GM12872 (cell line): Measurements from ENCODE around the gene GLCCI1.

Experiments
- TF ChIP-seq, protein P1 (sequence below): IDR thresholded peaks from 3 replicates; pipeline ENCODE4 v1.5.1; 2011; ENCODE audit warnings: low read depth, mild to moderate bottlenecking, low read length, moderate library complexity; ENCODE audit not compliant: insufficient read depth

GLCCI1 gene

DNA sequence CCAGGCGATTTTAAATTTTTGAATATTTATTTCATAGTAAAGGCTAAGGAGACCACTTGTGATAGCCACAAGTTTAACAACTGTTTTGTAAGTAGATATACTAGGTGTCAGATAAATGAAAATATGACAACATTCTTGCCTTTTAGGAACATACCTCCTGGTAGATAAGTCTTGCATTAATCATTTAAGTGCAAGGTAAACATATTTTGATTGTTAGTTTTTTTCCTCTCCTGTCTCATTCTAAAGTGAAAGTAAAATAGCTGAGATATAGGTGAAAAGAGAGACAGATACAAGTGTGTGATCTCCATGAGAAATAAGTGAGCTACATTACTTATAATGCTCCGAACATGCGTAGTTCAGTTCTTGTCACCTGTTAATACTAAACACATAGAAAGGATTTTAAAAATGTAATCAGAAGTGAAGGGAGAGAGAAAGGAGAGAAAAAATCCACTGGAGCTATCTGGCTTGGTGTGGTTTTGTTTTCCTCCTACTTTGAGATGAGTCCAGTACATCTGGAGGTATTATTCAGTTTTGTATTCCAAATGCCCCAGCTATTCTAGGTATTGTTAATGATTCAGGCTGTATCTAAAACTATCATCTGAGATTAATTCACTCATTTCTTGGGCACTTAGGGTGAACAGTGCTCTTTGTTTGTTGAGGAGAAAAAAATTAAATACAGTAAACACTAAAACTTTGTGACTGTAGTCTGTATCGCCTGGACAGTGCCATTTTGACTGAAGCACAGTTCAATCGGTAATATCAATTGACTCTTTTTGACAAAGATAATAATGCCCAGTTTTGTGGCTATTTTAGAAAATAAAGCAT is 21.2 kb downstream of the GLCCI1 start:
- TF ChIP-seq, protein P1, sequence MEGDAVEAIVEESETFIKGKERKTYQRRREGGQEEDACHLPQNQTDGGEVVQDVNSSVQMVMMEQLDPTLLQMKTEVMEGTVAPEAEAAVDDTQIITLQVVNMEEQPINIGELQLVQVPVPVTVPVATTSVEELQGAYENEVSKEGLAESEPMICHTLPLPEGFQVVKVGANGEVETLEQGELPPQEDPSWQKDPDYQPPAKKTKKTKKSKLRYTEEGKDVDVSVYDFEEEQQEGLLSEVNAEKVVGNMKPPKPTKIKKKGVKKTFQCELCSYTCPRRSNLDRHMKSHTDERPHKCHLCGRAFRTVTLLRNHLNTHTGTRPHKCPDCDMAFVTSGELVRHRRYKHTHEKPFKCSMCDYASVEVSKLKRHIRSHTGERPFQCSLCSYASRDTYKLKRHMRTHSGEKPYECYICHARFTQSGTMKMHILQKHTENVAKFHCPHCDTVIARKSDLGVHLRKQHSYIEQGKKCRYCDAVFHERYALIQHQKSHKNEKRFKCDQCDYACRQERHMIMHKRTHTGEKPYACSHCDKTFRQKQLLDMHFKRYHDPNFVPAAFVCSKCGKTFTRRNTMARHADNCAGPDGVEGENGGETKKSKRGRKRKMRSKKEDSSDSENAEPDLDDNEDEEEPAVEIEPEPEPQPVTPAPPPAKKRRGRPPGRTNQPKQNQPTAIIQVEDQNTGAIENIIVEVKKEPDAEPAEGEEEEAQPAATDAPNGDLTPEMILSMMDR: no peak

DNA sequence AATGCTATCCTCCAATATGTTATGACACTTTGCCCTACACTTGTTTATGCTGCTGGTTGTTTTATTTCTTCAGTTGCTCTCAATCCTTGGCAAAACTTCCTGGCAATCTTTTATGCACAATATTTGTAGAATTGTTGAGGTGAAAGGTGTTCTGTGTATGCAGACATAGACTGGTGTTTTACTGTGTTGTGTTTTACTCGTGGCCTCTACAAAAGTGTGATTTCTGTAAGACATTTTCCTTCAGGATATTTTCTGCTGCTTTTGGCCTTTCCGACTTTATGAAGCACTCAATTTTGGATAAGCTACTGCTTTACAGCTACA is 21.8 kb downstream of the GLCCI1 start:
- TF ChIP-seq, protein P1: no peak

DNA sequence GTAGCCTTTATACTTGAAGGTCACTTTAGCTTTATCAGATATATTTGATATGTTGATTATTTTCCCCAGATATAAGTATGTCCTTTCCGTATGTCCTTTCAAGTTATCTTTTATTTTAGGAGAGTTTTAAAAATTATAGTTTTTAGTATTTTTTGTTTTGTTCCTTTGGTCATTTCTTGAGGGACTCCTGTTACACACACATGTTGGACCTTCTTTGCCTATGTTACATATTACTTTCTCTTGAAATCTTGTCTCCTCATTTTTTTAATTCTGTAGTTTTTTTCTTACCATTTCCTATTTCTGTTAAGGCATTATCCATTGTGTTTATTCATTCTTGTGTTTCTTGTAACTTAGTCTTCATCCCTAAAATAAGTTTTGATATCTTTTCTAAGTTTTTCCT is 23.9 kb downstream of the GLCCI1 start:
- TF ChIP-seq, protein P1: no peak

DNA sequence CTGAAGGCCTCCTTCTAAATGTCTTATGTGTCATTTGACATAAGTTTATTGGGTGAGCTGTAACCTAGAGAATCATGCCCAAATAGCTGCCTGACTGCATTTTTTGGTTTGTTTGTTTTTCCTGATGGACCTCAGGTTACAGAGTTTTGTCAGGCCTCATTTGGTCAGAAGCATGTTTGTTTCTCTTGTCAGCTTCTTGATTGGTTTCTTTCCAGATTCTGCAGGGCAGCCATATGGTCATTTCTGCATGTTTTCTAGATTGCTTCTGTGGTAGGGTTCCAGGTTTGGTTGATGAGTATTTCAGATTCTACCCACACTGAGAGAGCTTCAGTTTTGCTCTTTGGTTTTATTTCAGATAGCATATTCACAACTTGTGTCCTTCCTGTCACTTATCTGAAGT is 28.0 kb downstream of the GLCCI1 start:
- TF ChIP-seq, protein P1: no peak

DNA sequence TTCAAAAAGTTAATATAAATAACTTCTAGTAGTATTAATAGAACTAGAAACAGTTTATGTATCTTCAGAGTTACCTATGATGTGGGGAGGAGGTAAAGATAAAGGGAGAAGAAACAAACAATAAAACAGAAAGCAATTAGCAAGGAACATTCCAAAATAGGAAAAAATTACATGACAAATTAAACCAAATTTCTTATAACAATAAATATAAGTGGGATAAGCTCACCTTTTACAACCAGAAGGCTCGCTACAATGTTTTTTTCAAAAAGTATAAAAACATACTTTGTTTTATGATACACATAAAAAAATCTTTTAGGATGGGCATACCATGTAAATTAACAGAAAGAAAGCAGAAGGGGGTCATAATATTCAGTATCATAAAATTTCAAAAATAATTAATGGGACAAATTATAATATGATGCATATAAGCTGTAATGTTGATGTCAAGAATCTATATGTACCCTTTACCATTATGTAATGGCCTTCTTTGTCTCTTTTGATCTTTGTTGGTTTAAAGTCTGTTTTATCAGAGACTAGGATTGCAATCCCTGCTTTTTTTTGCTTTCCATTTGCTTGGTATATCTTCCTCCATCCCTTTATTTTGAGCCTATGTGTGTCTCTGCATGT is 31.8 kb downstream of the GLCCI1 start:
- TF ChIP-seq, protein P1: no peak

DNA sequence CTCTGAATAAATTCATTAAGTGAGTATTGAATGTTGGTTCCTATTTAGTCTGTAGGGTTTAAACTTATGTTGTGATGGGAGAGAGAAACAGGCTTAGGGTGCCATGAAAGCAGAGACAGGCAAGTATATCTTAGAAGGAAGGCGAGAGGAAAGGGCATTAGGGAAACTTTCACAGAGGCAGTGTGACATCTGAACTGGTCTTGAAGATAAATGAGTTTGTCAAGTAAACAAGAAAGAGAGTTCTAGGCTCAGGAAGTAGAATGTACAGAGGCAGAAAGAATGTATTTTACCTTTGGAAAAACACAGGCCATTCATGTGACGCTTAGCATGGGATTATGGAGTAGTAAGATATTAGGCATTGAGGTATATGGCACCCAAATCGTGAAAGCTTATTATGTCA is 34.5 kb downstream of the GLCCI1 start:
- TF ChIP-seq, protein P1: no peak

DNA sequence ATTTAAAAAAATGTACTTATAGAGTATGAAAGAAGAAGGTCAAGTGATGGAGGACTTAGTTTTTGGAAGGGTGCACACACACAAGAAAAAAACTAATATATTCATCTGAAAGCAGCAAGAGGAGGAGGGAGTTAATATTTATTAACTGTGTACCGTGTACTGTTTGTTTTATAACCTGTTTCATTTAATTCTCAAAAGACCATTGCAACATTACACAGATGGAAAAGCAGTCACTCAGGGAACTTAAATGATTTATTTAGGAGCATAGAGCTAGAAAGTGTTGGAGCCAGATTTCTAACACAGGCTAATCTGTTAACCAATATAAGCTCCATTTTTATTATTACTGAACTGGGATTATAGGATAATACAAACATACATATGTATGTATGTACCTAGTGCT is 36.7 kb downstream of the GLCCI1 start:
- TF ChIP-seq, protein P1: no peak
